ENCODE results near the gene GLRX5.

The GLRX5 gene

DNA sequence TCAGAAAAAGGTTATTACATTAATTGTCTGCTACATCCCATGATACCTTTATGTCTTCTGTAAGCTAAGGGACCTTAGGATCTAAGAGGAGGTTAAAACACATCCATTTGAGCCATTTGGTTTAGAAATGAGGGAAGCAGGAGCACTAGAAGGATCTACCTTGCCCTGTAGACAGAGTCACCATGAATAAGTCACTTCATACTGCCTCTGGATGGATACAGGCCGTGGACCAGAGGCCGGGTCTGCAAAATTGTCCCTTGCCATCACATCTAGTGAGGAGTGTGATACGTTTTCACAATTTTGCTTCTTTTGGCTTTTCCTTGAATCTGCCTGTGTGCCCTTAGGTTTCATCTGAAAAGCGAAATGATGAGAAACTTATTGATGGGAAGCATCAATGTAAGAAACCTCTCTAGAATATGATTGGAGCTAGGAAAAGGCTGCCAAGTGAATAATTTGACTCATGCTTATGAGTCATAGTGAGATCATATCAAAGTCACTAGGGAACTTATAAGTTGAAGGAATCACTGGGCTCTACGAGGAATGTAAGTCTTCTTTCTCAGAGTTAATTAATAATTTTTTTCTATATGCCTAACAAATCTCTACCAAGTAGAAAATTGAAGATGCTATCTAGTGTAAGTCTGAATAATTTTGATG, 10.8 kb downstream of the GLRX5 start:
- DNase-seq (ENCODE audit: extremely low read depth, low read depth) = no peak
- TF ChIP-seq CTCF (IDR thresholded peaks at IDR 0.05; ENCODE audit: low read depth, low read length) = no peak

- TF ChIP-seq CTCF (IDR thresholded peaks at IDR 0.05; ENCODE audit: low read depth, low read length) = no peak
- no peak for DNase-seq (ENCODE audit: extremely low read depth, low read depth)
These were observed 12.4 kb downstream of the GLRX5 start for GRCh38 chr14:95547272-95547625.

- no peak for TF ChIP-seq CTCF (IDR thresholded peaks at IDR 0.05; ENCODE audit: low read depth, low read length)
- no peak for DNase-seq (ENCODE audit: extremely low read depth, low read depth)
These were observed 12.9 kb downstream of the GLRX5 start for GRCh38 chr14:95547626-95548327.

GRCh38 chr14:95548328-95548929, 13.6 kb downstream of the GLRX5 start:
- no peak for TF ChIP-seq CTCF (IDR thresholded peaks at IDR 0.05; ENCODE audit: low read depth, low read length)
- DNase-seq (ENCODE audit: extremely low read depth, low read depth) = no peak

- DNase-seq (ENCODE audit: extremely low read depth, low read depth) = no peak
- no peak for TF ChIP-seq CTCF (IDR thresholded peaks at IDR 0.05; ENCODE audit: low read depth, low read length)
These were observed 15.1 kb downstream of the GLRX5 start for GRCh38 chr14:95549656-95550585.

GRCh38 chr14:95551435-95551834, 16.6 kb downstream of the GLRX5 start:
- no peak for DNase-seq (ENCODE audit: extremely low read depth, low read depth)

More at GRCh38 chr14:95551435-95551834, 16.6 kb downstream of the GLRX5 start:
- TF ChIP-seq CTCF (IDR thresholded peaks at IDR 0.05; ENCODE audit: low read depth, low read length) = no peak
